Measurements from ENCODE around the gene AKT3.

The AKT3 gene

GRCh38 chr1:243549791-243550190 lies 300.3 kb downstream of the AKT3 start:
- DNase-seq (ENCODE audit: low read depth), result no peak
- H3K4me3 ChIP-seq (ENCODE audit: low read length), result no peak overlapping the region

GRCh38 chr1:243549108-243549507 lies 300.9 kb downstream of the AKT3 start:
- no peak for TF ChIP-seq CTCF (conservative IDR thresholded peaks at IDR 0.05; ENCODE audit: low read depth, low read length)
- H3K4me3 ChIP-seq (ENCODE audit: low read length), result no peak overlapping the region
- DNase-seq (ENCODE audit: low read depth), result no peak

More at GRCh38 chr1:243549791-243550190, 300.3 kb downstream of the AKT3 start:
- TF ChIP-seq CTCF (conservative IDR thresholded peaks at IDR 0.05; ENCODE audit: low read depth, low read length), result no peak

- no peak for TF ChIP-seq CTCF (conservative IDR thresholded peaks at IDR 0.05; ENCODE audit: low read depth, low read length)
- no peak for DNase-seq (ENCODE audit: low read depth)
- no peak overlapping the region for H3K4me3 ChIP-seq (ENCODE audit: low read length)
These were observed 301.5 kb downstream of the AKT3 start for GRCh38 chr1:243548516-243548915.

- no peak overlapping the region for H3K4me3 ChIP-seq (ENCODE audit: low read length)
- no peak for DNase-seq (ENCODE audit: low read depth)
- no peak for TF ChIP-seq CTCF (conservative IDR thresholded peaks at IDR 0.05; ENCODE audit: low read depth, low read length)
These were observed 302.2 kb downstream of the AKT3 start for GRCh38 chr1:243547891-243548290.

GRCh38 chr1:243546457-243546856 lies 303.6 kb downstream of the AKT3 start:
- TF ChIP-seq CTCF (conservative IDR thresholded peaks at IDR 0.05; ENCODE audit: low read depth, low read length), result no peak
- no peak for DNase-seq (ENCODE audit: low read depth)
- no peak overlapping the region for H3K4me3 ChIP-seq (ENCODE audit: low read length)

GRCh38 chr1:243543501-243543900 lies 306.5 kb downstream of the AKT3 start:
- no peak for DNase-seq (ENCODE audit: low read depth)
- no peak overlapping the region for H3K4me3 ChIP-seq (ENCODE audit: low read length)
- no peak for TF ChIP-seq CTCF (conservative IDR thresholded peaks at IDR 0.05; ENCODE audit: low read depth, low read length)

GRCh38 chr1:243542739-243543415 lies 307.2 kb downstream of the AKT3 start:
- no peak for DNase-seq (ENCODE audit: low read depth)
- TF ChIP-seq CTCF (conservative IDR thresholded peaks at IDR 0.05; ENCODE audit: low read depth, low read length), result no peak
- H3K4me3 ChIP-seq (ENCODE audit: low read length), result no peak overlapping the region
